ENCODE measurements around the gene ATRIP.

- no peak for TF ChIP-seq EZH2phosphoT487 (IDR thresholded peaks at IDR 0.05; ENCODE audit: borderline replicate concordance, low read depth, low read length)
- 0 out of 2 replicates have a peak, but pooled peaks have one; percentile 6 for TF ChIP-seq CTCF (conservative IDR thresholded peaks at IDR 0.05; ENCODE audit: low read length)
Measured at GRCh38 chr3:48439820-48440589, 6.5 kb upstream of the ATRIP start, which contains the start of the genes CCDC51 and TMA7.

All from OCI-LY7 (cell line).